ENCODE data around the gene SLC12A6. TPM values are rescaled to one million over a fixed set of nuclear protein-coding genes. Genes with fewer than 3 reads are reported as not detected.

Gene SLC12A6
- total and polyA plus RNA-seq, 7 donors, result 1.4 to 22.7 (median 14.3) TPM

DNA sequence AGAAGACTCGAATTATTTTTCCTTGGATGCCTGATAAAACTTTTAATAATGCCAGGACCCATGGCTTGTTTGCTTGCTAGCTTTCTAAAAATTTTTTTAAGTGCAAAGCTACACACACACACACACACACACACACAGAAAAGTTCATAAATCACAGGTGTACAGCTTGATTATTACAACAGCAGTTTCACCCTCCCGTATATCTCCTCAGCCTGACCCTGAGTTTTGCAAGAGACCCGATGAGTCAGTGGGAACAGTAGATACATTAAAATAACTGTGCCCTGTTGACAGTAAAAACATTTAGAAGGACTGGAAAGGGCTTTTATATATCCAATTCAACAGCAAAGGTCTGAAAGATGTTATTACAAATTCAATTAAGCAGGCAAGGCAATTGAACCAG, 66.1 kb downstream of the SLC12A6 start:
- DNase-seq, result no peak
- H3K27me3 ChIP-seq, result no peaks in the 10 kb centered on the region
- H3K4me1 ChIP-seq, result no peaks in the 10 kb centered on the region
- intact Hi-C loops (cut with DNase I), result no loop called here
- H3K4me3 ChIP-seq, result no peak overlapping the region
- TF ChIP-seq POLR2A (IDR thresholded peaks at IDR 0.05), result no peak
- TF ChIP-seq, protein P1, sequence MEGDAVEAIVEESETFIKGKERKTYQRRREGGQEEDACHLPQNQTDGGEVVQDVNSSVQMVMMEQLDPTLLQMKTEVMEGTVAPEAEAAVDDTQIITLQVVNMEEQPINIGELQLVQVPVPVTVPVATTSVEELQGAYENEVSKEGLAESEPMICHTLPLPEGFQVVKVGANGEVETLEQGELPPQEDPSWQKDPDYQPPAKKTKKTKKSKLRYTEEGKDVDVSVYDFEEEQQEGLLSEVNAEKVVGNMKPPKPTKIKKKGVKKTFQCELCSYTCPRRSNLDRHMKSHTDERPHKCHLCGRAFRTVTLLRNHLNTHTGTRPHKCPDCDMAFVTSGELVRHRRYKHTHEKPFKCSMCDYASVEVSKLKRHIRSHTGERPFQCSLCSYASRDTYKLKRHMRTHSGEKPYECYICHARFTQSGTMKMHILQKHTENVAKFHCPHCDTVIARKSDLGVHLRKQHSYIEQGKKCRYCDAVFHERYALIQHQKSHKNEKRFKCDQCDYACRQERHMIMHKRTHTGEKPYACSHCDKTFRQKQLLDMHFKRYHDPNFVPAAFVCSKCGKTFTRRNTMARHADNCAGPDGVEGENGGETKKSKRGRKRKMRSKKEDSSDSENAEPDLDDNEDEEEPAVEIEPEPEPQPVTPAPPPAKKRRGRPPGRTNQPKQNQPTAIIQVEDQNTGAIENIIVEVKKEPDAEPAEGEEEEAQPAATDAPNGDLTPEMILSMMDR (IDR thresholded peaks at IDR 0.05), result no peak
- TF ChIP-seq POLR2AphosphoS5 (IDR thresholded peaks at IDR 0.05), result no peak
- TF ChIP-seq EP300 (IDR thresholded peaks at IDR 0.05), result no peak
- H3K9me3 ChIP-seq, result no peaks in the 10 kb centered on the region
- H3K27ac ChIP-seq, result no peak overlapping the region
- peaks cover 0 to 7% (median 0%) of the 10 kb centered on the region in 4 donors for H3K36me3 ChIP-seq
- 81 to 82% methylated on average over 3 of the region's 3 CpGs for WGBS, 2 donors

DNA sequence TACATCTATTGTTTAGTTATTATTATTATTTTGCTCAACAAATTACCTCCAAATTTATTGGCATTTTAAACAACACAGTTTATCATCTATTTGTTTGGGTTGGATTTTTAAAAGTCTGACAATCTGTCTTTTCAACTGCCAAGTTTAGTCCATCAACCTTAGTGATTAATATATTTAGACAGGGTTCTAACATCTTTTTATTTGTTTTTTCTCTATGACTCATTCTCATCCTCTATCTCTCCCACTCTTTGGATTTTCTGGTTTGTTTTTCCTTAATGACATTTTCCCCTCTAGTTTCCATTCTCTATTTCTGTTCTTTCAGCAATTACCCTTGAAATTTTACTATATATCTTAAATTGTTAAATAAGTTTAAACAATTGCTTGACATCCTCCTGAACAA, 70.8 kb downstream of the SLC12A6 start:
- H3K36me3 ChIP-seq, result no peaks in the 10 kb centered on the region
- intact Hi-C loops (cut with DNase I), result no loop called here
- H3K27ac ChIP-seq, result no peak overlapping the region
- no peaks in the 10 kb centered on the region for H3K27me3 ChIP-seq
- no peak for TF ChIP-seq EP300 (IDR thresholded peaks at IDR 0.05)
- TF ChIP-seq, protein P1 (IDR thresholded peaks at IDR 0.05), result no peak
- TF ChIP-seq POLR2AphosphoS5 (IDR thresholded peaks at IDR 0.05), result no peak
- TF ChIP-seq POLR2A (IDR thresholded peaks at IDR 0.05), result no peak
- no peak for DNase-seq
- H3K9me3 ChIP-seq, result no peaks in the 10 kb centered on the region
- H3K4me3 ChIP-seq, result no peak overlapping the region
- H3K4me1 ChIP-seq, result no peaks in the 10 kb centered on the region

DNA sequence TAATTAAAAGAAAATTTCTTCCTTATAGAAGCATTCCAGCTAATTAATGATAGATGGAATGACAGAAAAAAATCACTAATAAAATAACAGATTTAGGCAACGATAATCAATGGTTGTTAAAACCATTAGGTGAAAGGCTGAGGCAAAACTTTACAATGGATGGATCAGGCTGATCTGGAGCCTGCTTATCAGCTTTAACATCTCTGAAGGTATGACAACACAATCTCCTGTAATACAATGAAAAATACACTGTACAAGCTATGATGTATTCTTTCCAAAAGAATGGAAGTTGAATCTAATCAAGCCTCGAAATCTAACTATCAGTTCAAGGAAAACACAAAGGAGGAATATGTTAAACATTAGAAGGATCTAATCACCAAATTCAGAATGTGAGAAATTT, 73.5 kb downstream of the SLC12A6 start:
- Histone ChIP-seq H3K4me3 (no peak overlapping the region), H3K36me3 (peaks cover 0 to 4% (median 0%) of the 10 kb centered on the region in 4 donors), H3K9me3 (no peaks in the 10 kb centered on the region), H3K27ac (no peak overlapping the region), H3K4me1 (no peaks in the 10 kb centered on the region), H3K27me3 (no peaks in the 10 kb centered on the region)
- no peak for DNase-seq
- TF ChIP-seq EP300 (IDR thresholded peaks at IDR 0.05) (no peak), POLR2A (IDR thresholded peaks at IDR 0.05) (no peak), POLR2AphosphoS5 (IDR thresholded peaks at IDR 0.05) (no peak)
- TF ChIP-seq, protein P1 (IDR thresholded peaks at IDR 0.05), result no peak
- 90 to 95% methylated on average over 2 of the region's 2 CpGs for WGBS, 2 donors
- intact Hi-C loops (cut with DNase I), result no loop called here

DNA sequence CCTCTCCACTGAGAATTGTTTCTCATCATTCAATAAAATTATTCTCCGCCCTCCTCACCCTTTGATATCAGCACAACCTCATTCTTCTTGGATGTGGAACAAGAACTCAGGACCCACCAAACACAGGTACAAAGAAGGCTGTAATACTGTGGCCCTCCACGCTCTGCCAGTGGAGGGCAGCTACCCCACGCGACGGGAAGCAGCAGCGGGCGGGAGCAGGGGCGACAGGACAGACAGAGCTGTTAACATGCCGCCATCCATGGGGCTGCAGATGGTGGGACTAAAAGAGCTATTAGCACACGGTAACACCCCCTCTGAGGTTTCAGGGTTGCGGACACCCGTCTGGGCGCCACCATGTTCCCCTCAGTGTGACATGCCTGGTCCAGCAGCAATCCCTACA, 75.2 kb downstream of the SLC12A6 start:
- Histone ChIP-seq H3K9me3 (no peaks in the 10 kb centered on the region), H3K4me1 (no peaks in the 10 kb centered on the region), H3K4me3 (no peak overlapping the region), H3K36me3 (peaks cover 0 to 19% (median 6%) of the 10 kb centered on the region in 4 donors), H3K27ac (no peak overlapping the region), H3K27me3 (no peaks in the 10 kb centered on the region)
- intact Hi-C loops (cut with DNase I), result no loop called here
- no peak for TF ChIP-seq POLR2A (IDR thresholded peaks at IDR 0.05)
- 91 to 98% methylated on average over 13 of the region's 13 CpGs for WGBS, 2 donors
- DNase-seq, result no peak

DNA sequence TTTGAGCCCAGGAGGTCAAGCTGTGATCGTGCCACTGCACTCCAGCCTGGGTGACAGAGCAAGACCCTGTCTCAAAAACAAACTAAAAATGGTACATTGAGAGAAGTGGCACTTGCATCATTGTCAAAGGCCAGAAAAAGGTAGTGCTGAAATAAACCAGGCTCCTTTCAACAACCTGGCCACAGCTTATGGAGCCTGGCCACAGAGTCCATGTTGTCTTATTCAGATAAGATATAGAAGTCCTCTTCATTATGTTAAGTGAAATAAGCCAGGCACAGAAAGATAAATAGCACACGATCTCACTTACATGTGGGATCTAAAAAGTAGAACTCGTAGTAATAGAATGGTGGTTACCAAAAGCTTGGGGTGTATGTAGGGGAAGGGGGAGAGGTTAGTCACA, 78.0 kb downstream of the SLC12A6 start:
- H3K9me3 ChIP-seq, result no peaks in the 10 kb centered on the region
- WGBS, 2 donors, result 94 to 96% methylated on average over 3 of the region's 3 CpGs
- DNase-seq, result no peak
- H3K4me3 ChIP-seq, result no peak overlapping the region
- peaks cover 0 to 47% (median 7%) of the 10 kb centered on the region in 4 donors for H3K36me3 ChIP-seq
- no peaks in the 10 kb centered on the region for H3K27me3 ChIP-seq
- H3K27ac ChIP-seq, result no peak overlapping the region
- no peak for TF ChIP-seq POLR2A (IDR thresholded peaks at IDR 0.05)
- TF ChIP-seq POLR2AphosphoS5 (IDR thresholded peaks at IDR 0.05), result no peak
- TF ChIP-seq EP300 (IDR thresholded peaks at IDR 0.05), result no peak
- TF ChIP-seq, protein P1 (IDR thresholded peaks at IDR 0.05), result no peak
- H3K4me1 ChIP-seq, result no peaks in the 10 kb centered on the region
- intact Hi-C loops (cut with DNase I), result no loop called here

All from sigmoid colon (tissue), 7 donors.